SK-N-SH (cell line): Measurements from ENCODE around the gene RBM25. TPM values are rescaled to one million over a fixed set of nuclear protein-coding genes. Genes with fewer than 3 reads are reported as not detected.
A peak's percentile ranks its signal among the peaks of the same experiment; 100 is the strongest.
"Not testable (repeated sequence)": the region's sequence is repeated elsewhere in the genome, so short reads cannot be mapped to it uniquely, and the experiment has no call there.

Experiments
- CTCF ChIA-PET: fragments of 300-600, 350-600 bp; formaldehyde crosslinking; extraction: SDS; loops from one replicate; lab custom pipeline; 2021; lab: Yijun Ruan, JAX
- POLR2A ChIA-PET: fragments of 350-600 bp; sonication (Branson Sonifier 250); formaldehyde crosslinking; extraction: SDS; loops from one replicate; lab custom pipeline; 2020; ENCODE audit warnings: antibody characterized with exemption, inconsistent platforms; lab: Yijun Ruan, JAX
- DNase-seq: peaks from one replicate; pipeline ENCODE4 v3.0.0; 2012
- H2AFZ ChIP-seq: fragments of 200-600 bp; sonication (generic); 2 replicates; pipeline ENCODE4 v1.8.1; 2016; ENCODE audit warnings: antibody characterized with exemption, mild to moderate bottlenecking, low read depth
- H3F3A ChIP-seq: fragments of 200-600 bp; sonication (generic); replicated peaks from 2 replicates; pipeline ENCODE3; 2016; ENCODE audit warnings: antibody characterized with exemption, mild to moderate bottlenecking; ENCODE audit not compliant: insufficient read depth
- H3K27ac ChIP-seq, 2 experiments: fragments of 200-500 bp in 1 of 2; fragments of 200-600 bp in 1 of 2; sonication (Bioruptor generic) in 1 of 2; sonication (generic), shearing (Covaris generic) in 1 of 2; 2 replicates each; pipeline versions ENCODE4 v1.5.1 to v1.6.1; 2014 to 2016; ENCODE audit warnings: low read depth in 2 of 2, inconsistent platforms in 1 of 2, low read length in 1 of 2, mild to moderate bottlenecking in 1 of 2, mixed read lengths in 1 of 2
- H3K27me3 ChIP-seq: fragments of 200-600 bp; sonication (generic), shearing (Covaris generic); 2 replicates; pipeline ENCODE4 v1.6.1; 2016; ENCODE audit warnings: mixed run types; ENCODE audit not compliant: insufficient read depth
- H3K36me3 ChIP-seq, 2 experiments: fragments of 200-500 bp in 1 of 2; fragments of 200-600 bp in 1 of 2; sonication (Bioruptor generic) in 1 of 2; sonication (generic) in 1 of 2; replicated peaks in 1 of 2; 2 replicates each; pipeline versions ENCODE3 to v1.5.1; 2014 to 2016; ENCODE audit warnings: low read length in 1 of 2, mild to moderate bottlenecking in 1 of 2; ENCODE audit not compliant: insufficient read depth in 2 of 2, control insufficient read depth in 1 of 2
- H3K4me1 ChIP-seq, 2 experiments: fragments of 200-500 bp in 1 of 2; fragments of 200-600 bp in 1 of 2; sonication (Bioruptor generic) in 1 of 2; sonication (generic), shearing (Covaris generic) in 1 of 2; 2 replicates each; pipeline versions ENCODE4 v1.5.1 to v1.6.1; 2014 to 2016; ENCODE audit warnings: low read depth in 1 of 2, low read length in 1 of 2, mixed run types in 1 of 2; ENCODE audit not compliant: insufficient read depth in 2 of 2, control insufficient read depth in 1 of 2
- H3K4me2 ChIP-seq: fragments of 200-600 bp; sonication (generic), shearing (Covaris generic); 2 replicates; pipeline ENCODE4 v1.6.1; 2017; ENCODE audit warnings: mixed run types
- H3K4me3 ChIP-seq, 2 experiments: fragments of 200-500 bp in 1 of 2; fragments of 200-600 bp in 1 of 2; sonication (Bioruptor generic) in 1 of 2; sonication (generic), shearing (Covaris generic) in 1 of 2; 2 replicates each; pipeline versions ENCODE4 v1.5.1 to v1.8.1; 2014 to 2016; ENCODE audit warnings: low read depth in 2 of 2, inconsistent platforms in 1 of 2, low read length in 1 of 2, mild to moderate bottlenecking in 1 of 2, mixed read lengths in 1 of 2, moderate library complexity in 1 of 2
- H3K79me2 ChIP-seq: fragments of 200-600 bp; sonication (generic); 2 replicates; pipeline ENCODE4 v1.8.1; 2017; ENCODE audit warnings: mild to moderate bottlenecking; ENCODE audit not compliant: insufficient read depth
- H3K9ac ChIP-seq: fragments of 200-600 bp; sonication (generic); 2 replicates; pipeline ENCODE4 v1.6.1; 2017; ENCODE audit warnings: mixed run types
- H3K9me2 ChIP-seq: fragments of 200-600 bp; sonication (generic); 2 replicates; pipeline ENCODE4 v1.6.1; 2017; ENCODE audit warnings: mixed run types
- H3K9me3 ChIP-seq: fragments of 200-600 bp; sonication (generic); 2 replicates; pipeline ENCODE4 v1.6.1; 2017; ENCODE audit warnings: mixed run types, mild to moderate bottlenecking, moderate library complexity
- H4K20me1 ChIP-seq: fragments of 200-600 bp; sonication (generic); 2 replicates; pipeline ENCODE4 v1.6.1; 2017; ENCODE audit warnings: mild to moderate bottlenecking, mixed run types; ENCODE audit not compliant: insufficient read depth
- FOXM1 ChIP-seq: IDR thresholded peaks from 2 replicates; pipeline ENCODE4 v1.4.0; 2012; ENCODE audit warnings: low read depth, mild to moderate bottlenecking
- NRF1 ChIP-seq: IDR thresholded peaks from 2 replicates; pipeline ENCODE4 v1.6.1; 2012; ENCODE audit warnings: low read depth, mild to moderate bottlenecking, low read length
- RAD21 ChIP-seq: IDR thresholded peaks from 2 replicates; pipeline ENCODE4 v1.6.1; 2012; ENCODE audit warnings: mild to moderate bottlenecking, low read length
- RCOR1 ChIP-seq: fragments of 150-350 bp; IDR thresholded peaks from 2 replicates; pipeline ENCODE4 v1.6.1; 2017; ENCODE audit warnings: antibody characterized with exemption, low read length
- REST ChIP-seq: IDR thresholded peaks from 2 replicates; pipeline ENCODE4 v1.6.1; 2012; ENCODE audit warnings: mild to moderate bottlenecking, low read depth, low read length, moderate library complexity
- RFX5 ChIP-seq: IDR thresholded peaks from 2 replicates; pipeline ENCODE4 v1.6.1; 2012; ENCODE audit warnings: mild to moderate bottlenecking, improper control_type of control experiment, low read length
- RXRA ChIP-seq: IDR thresholded peaks from 2 replicates; pipeline ENCODE4 v1.4.0; 2012; ENCODE audit warnings: low read depth, mild to moderate bottlenecking, borderline replicate concordance
- TEAD4 ChIP-seq: IDR thresholded peaks from 2 replicates; pipeline ENCODE4 v1.4.0; 2012; ENCODE audit warnings: mild to moderate bottlenecking, borderline replicate concordance; ENCODE audit not compliant: insufficient read depth
- USF1 ChIP-seq: IDR thresholded peaks from 2 replicates; pipeline ENCODE4 v1.4.0; 2012; ENCODE audit warnings: low read depth, borderline replicate concordance
- USF2 ChIP-seq: fragments of 150-350 bp; IDR thresholded peaks from 2 replicates; pipeline ENCODE4 v1.6.1; 2017; ENCODE audit warnings: antibody characterized with exemption, low read length, low read depth, borderline replicate concordance
- WGBS: methylation state at CpG from one replicate; pipeline ENCODE4 v1.1.6; 2017; ENCODE audit warnings: low lambda C conversion rate; 5-methylcytosine and 5-hydroxymethylcytosine counted together
- polyA plus RNA-seq, 3 experiments: library from polyadenylated mRNA; depleted of rRNA; stranded (reverse); fragments of >200 nt; gene quantifications; 2 replicates each; pipeline ENCODE4 v1.2.3, GENCODE V29; 2012

Gene RBM25
- polyA plus RNA-seq, 1 of the 3 experiments (the other 2 are of a cell fraction), result 14.0 TPM

DNA sequence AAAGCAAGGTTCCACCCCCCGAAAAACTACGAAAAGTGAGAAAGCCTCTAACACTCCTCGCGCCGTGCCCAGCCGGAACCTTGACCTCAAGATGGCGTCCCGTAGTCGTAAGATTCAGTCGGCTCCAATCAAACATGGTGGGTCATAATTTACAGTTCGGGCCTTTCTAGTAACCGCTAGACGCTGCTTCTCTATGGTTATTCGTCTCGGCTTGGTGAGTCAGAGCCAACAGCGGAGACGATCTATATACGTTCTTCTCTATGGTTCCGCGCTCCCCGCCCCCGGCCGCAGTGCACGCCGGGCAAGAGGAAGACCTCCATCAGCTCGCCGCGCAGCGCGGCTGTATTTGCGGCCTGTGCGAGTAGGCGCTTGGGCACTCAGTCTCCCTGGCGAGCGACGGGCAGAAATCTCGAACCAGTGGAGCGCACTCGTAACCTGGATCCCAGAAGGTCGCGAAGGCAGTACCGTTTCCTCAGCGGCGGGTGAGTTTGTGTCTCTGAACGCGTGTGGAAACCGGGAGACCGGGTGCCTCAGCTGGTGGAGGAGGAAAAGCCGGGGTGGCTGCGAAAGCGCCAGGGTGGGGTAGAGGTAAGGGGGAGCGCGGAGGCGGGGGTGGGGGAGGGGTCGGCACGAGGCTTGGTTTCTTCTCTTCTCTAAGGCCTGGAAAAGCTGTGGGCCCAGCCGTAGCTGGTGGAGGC is at the start of gene RBM25 (continued):
- TF ChIP-seq REST, result peak; percentile 28; the same call in 1 of the 2 replicates
- no peak for TF ChIP-seq USF2
- TF ChIP-seq RAD21, result peak; percentile 34; the same call in 1 of the 2 replicates
- TF ChIP-seq TEAD4, result no peak
- peak; percentile 43; the same call in 1 of the 2 replicates for TF ChIP-seq RCOR1
- TF ChIP-seq FOXM1, result no peak
- TF ChIP-seq NRF1, result no peak
- no peak; the same call in 1 of the 2 replicates for TF ChIP-seq RFX5
- 0 out of 2 replicates have a peak, but pooled peaks have one; percentile 1 for TF ChIP-seq USF1
- TF ChIP-seq RXRA, result no peak

DNA sequence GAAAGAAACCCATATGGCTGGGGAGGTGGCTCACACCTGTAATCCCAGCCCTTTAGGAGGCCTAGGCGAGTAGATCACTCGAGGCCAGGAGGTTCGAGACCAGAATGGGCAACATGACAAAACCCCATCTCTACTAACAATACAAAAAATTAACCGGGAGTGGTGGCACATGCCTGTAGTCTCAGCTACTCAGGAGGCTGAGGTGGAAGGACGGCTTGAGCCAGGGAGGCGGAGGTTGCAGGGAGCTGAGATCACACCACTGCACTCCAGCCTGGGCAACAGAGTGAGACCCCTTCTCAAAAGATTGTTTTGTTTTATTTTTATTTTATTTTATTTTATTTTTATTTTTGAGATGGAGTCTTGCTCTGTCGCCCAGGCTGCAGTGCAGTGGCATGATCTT is 47.1 kb upstream of the RBM25 start:
- POLR2A ChIA-PET, H3K9me3 ChIP-seq, H3K27me3 ChIP-seq, H3K4me3 ChIP-seq, H3K4me2 ChIP-seq, H3K9me2 ChIP-seq, H3K27ac ChIP-seq, DNase-seq, H2AFZ ChIP-seq, H3K4me1 ChIP-seq, H3K9ac ChIP-seq, H3F3A ChIP-seq: not testable (repeated sequence)
- H4K20me1 ChIP-seq, result peaks cover 13% of the 10 kb centered on the region; the same call in 1 of the 2 replicates
- peaks cover 85% of the 10 kb centered on the region for H3K79me2 ChIP-seq
- H3K36me3 ChIP-seq, result peaks cover 2 to 21% of the 10 kb centered on the region in 2 experiments
- 93% methylated on average over 7 of the region's 7 CpGs for WGBS
- CTCF ChIA-PET, result interaction anchor here (1.2 kb wide), 1 partner anchor 221 kb away, joined by 4 read pairs; no protein-coding TSS in a partner anchor
